HepG2 (cell line): ENCODE data around the gene MPV17L2.

ENCODE experiments used
- ADNP ChIP-seq: sonication (generic); formaldehyde crosslinking; IDR thresholded peaks from 2 replicates; pipeline ENCODE4 v1.4.0; 2020; ENCODE audit warnings: missing genetic modification reagents
- ATAD3A ChIP-seq: sonication (generic); formaldehyde crosslinking; IDR thresholded peaks from 2 replicates; pipeline ENCODE4 v1.4.0; 2020; ENCODE audit warnings: missing genetic modification reagents
- CCAR2 ChIP-seq: fragments of 200-400 bp; formaldehyde crosslinking; optimal IDR thresholded peaks from 2 replicates; pipeline ENCODE3; 2018; ENCODE audit warnings: low read depth, mild to moderate bottlenecking, low read length, moderate library complexity
- CTCF ChIP-seq: sonication (generic); formaldehyde crosslinking; IDR thresholded peaks from 2 replicates; pipeline ENCODE4 v1.5.0; 2020; ENCODE audit warnings: mild to moderate bottlenecking, missing genetic modification reagents, moderate library complexity
- GLI4 ChIP-seq: sonication (generic); formaldehyde crosslinking; IDR thresholded peaks from 2 replicates; pipeline ENCODE4 v1.5.1; 2020; ENCODE audit warnings: missing genetic modification reagents, mild to moderate bottlenecking, moderate library complexity, borderline replicate concordance
- GPN1 ChIP-seq: sonication (generic); formaldehyde crosslinking; IDR thresholded peaks from 2 replicates; pipeline ENCODE4 v1.5.1; 2020; ENCODE audit warnings: missing genetic modification reagents, borderline replicate concordance
- KDM5A ChIP-seq: fragments of 200-600 bp; sonication (generic); IDR thresholded peaks from 2 replicates; pipeline ENCODE4 v1.7.0; 2018; ENCODE audit warnings: antibody characterized with exemption, mild to moderate bottlenecking, low read length, borderline replicate concordance
- POLR2A ChIP-seq, 2 experiments: IDR thresholded peaks; 2 replicates each; pipeline ENCODE4 v1.6.1; 2011; ENCODE audit warnings: low read depth in 2 of 2, low read length in 2 of 2, mild to moderate bottlenecking in 1 of 2, moderate library complexity in 1 of 2; ENCODE audit not compliant: insufficient read depth in 1 of 2
- TP53 ChIP-seq: sonication (generic); formaldehyde crosslinking; conservative IDR thresholded peaks from 2 replicates; pipeline ENCODE4 v1.4.0; 2020; ENCODE audit warnings: missing genetic modification reagents
- ZBTB37 ChIP-seq: sonication (generic); formaldehyde crosslinking; IDR thresholded peaks from 2 replicates; pipeline ENCODE4 v1.4.0; 2020; ENCODE audit warnings: mild to moderate bottlenecking, missing genetic modification reagents
- ZNF232 ChIP-seq: sonication (generic); formaldehyde crosslinking; IDR thresholded peaks from 2 replicates; pipeline ENCODE4 v1.4.0; 2020; ENCODE audit warnings: missing genetic modification reagents, borderline replicate concordance
- ZNF253 ChIP-seq: sonication (generic); formaldehyde crosslinking; IDR thresholded peaks from 2 replicates; pipeline ENCODE4 v1.8.0; 2022; ENCODE audit warnings: mild to moderate bottlenecking, missing genetic modification reagents, borderline replicate concordance
- ZNF609 ChIP-seq: sonication (generic); formaldehyde crosslinking; IDR thresholded peaks from 2 replicates; pipeline ENCODE4 v1.4.0; 2020; ENCODE audit warnings: mild to moderate bottlenecking, missing genetic modification reagents, borderline replicate concordance
- ZNF629 ChIP-seq: sonication (generic); formaldehyde crosslinking; conservative IDR thresholded peaks from 2 replicates; pipeline ENCODE4 v1.5.0; 2020; ENCODE audit warnings: missing genetic modification reagents

- TF ChIP-seq ZNF609 (CRISPR knock-in tag) (no peak), GPN1 (no peak), GLI4 (CRISPR knock-in tag) (no peak), ADNP (CRISPR knock-in tag) (no peak), CCAR2 (no peak), POLR2A (IDR thresholded peaks at IDR 0.05; ENCODE audit: insufficient read depth in 1 of 2, low read depth in 2 of 2, low read length in 2 of 2) (0 out of 4 replicates have a peak, but pooled peaks of 1 of the 2 experiments have one; percentile 24), ZNF629 (no peak), ZBTB37 (CRISPR knock-in tag) (no peak), ZNF253 (CRISPR knock-in tag) (no peak), KDM5A (no peak), CTCF (CRISPR knock-in tag) (no peak; the same call in 1 of the 2 replicates), TP53 (CRISPR knock-in tag) (no peak), ATAD3A (CRISPR knock-in tag) (no peak), ZNF232 (CRISPR knock-in tag) (no peak)
These were observed 31.4 kb upstream of the MPV17L2 start for GRCh38 chr19:18161636-18162002.
